Chondrocyte (in vitro differentiated cells): Measurements from ENCODE around the gene GPT2. TPM values are rescaled to one million over a fixed set of nuclear protein-coding genes. Genes with fewer than 3 reads are reported as not detected.

Experiments used
- DNase-seq: peaks from one replicate; pipeline ENCODE4 v3.0.0; 2021; ENCODE audit warnings: mixed read lengths, low spot score
- H3K27ac Mint-ChIP-seq: one replicate; pipeline ENCODE4 v1.8.0; 2021; ENCODE audit warnings: mild to moderate bottlenecking, moderate library complexity, mixed read lengths; ENCODE audit not compliant: unreplicated experiment
- H3K27me3 Mint-ChIP-seq: 2 replicates; pipeline ENCODE4 v1.8.0; 2021; ENCODE audit warnings: low read depth, mixed read lengths
- H3K36me3 Mint-ChIP-seq: 2 replicates; pipeline ENCODE4 v1.8.0; 2021; ENCODE audit warnings: low read depth, mixed read lengths
- H3K4me1 Mint-ChIP-seq: 2 replicates; pipeline ENCODE4 v1.8.0; 2021; ENCODE audit warnings: low read depth, mild to moderate bottlenecking, mixed read lengths
- H3K4me3 Mint-ChIP-seq: one replicate; pipeline ENCODE4 v1.8.0; 2021; ENCODE audit warnings: mild to moderate bottlenecking, moderate library complexity, mixed read lengths; ENCODE audit not compliant: unreplicated experiment
- H3K9me3 Mint-ChIP-seq: 2 replicates; pipeline ENCODE4 v1.8.0; 2021; ENCODE audit warnings: low read depth, mixed read lengths
- total RNA-seq: library from RNA; stranded (reverse); gene quantifications from 3 replicates; pipeline ENCODE4 v1.2.1, GENCODE V29; 2021
- TF ChIP-seq, protein P1 (sequence below): fragments of 200-600 bp; sonication (generic); IDR thresholded peaks from 2 replicates; pipeline ENCODE4 v1.5.0; 2021; ENCODE audit warnings: antibody characterized with exemption, mild to moderate bottlenecking, moderate library complexity

GPT2 gene
- total RNA-seq, 1 donor from 2014 or later: 59.6 TPM

DNA sequence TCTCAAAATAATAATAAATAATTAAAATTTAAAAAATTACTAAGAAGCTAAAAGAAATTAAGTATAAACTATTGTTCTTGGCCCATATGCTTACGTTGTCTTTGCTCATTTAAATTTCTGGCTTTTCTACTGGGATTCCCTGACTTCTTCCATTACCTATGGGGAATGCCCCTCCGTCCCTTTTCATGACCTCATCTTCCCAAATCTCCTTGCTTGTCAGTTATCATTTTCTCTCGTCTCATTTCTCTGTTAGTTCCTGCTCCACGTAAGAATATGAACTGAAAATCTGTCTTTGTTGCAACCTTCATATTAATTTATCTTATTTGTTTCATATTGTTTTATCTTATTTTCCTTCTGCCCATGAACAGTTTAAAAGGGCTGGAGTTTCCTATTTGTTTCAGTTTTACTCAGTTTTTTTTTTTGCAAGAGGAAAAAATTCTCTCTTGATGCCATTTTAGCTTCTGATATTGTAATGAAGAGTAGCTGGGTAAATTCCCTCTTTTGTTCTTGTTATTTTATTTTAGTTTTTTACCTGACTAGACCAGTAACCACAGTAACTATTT is 91.8 kb downstream of the GPT2 start:
- no peak for DNase-seq
- Mint-ChIP-seq H3K9me3 (no peaks in the 10 kb centered on the region), H3K36me3 (peaks cover 5% of the 10 kb centered on the region), H3K27me3 (no peaks in the 10 kb centered on the region), H3K27ac (no peak overlapping the region), H3K4me1 (peaks cover 27% of the 10 kb centered on the region), H3K4me3 (no peak overlapping the region)
- TF ChIP-seq, protein P1, sequence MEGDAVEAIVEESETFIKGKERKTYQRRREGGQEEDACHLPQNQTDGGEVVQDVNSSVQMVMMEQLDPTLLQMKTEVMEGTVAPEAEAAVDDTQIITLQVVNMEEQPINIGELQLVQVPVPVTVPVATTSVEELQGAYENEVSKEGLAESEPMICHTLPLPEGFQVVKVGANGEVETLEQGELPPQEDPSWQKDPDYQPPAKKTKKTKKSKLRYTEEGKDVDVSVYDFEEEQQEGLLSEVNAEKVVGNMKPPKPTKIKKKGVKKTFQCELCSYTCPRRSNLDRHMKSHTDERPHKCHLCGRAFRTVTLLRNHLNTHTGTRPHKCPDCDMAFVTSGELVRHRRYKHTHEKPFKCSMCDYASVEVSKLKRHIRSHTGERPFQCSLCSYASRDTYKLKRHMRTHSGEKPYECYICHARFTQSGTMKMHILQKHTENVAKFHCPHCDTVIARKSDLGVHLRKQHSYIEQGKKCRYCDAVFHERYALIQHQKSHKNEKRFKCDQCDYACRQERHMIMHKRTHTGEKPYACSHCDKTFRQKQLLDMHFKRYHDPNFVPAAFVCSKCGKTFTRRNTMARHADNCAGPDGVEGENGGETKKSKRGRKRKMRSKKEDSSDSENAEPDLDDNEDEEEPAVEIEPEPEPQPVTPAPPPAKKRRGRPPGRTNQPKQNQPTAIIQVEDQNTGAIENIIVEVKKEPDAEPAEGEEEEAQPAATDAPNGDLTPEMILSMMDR: no peak

DNA sequence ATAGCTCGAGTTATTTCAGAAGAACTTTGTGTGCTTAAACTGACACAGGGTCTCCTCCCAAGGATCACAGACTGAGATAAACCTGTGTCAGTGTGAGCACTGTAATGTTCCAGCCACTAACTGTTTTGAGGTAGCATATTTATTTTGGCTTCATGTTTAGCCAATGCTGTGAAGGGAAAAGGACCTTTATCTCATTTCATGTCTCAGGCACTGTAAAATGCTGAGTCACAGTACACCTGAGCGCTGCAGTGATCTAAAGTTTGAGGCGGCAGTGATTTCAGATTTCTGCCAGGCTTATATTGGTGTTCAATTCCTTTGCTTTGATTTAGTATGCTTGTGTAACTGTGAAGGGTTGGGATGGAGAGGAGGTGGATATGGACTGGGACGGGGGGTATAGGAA is 92.4 kb downstream of the GPT2 start:
- Mint-ChIP-seq H3K27me3 (no peaks in the 10 kb centered on the region), H3K36me3 (peaks cover 1% of the 10 kb centered on the region), H3K9me3 (no peaks in the 10 kb centered on the region), H3K27ac (no peak overlapping the region), H3K4me3 (no peak overlapping the region), H3K4me1 (peaks cover 23% of the 10 kb centered on the region)
- DNase-seq: no peak
- TF ChIP-seq, protein P1: no peak

Other genes with a start within 250 kb of the GPT2 start
- 105 to 115 TPM (median 112 TPM) in 3 replicates for gene VPS35, start 195.2 kb upstream of the GPT2 start, total RNA-seq
- gene ORC6, start 194.7 kb upstream of the GPT2 start, total RNA-seq: 6.3 to 12.4 TPM (median 6.7 TPM) in 3 replicates
- 0.05 to 0.65 TPM (median 0.32 TPM) in 3 replicates for gene MYLK3, start 136.0 kb upstream of the GPT2 start, total RNA-seq
- 15.3 to 19.1 TPM (median 17.7 TPM) in 3 replicates for gene C16orf87, start 53.2 kb upstream of the GPT2 start, total RNA-seq
- gene DNAJA2, start 89.3 kb downstream of the GPT2 start, total RNA-seq: 43.1 to 54.4 TPM (median 44.6 TPM) in 3 replicates